HUES48 (cell line): ENCODE data around the gene EVA1C.
"Not testable (repeated sequence)": the region's sequence is repeated elsewhere in the genome, so short reads cannot be mapped to it uniquely, and the experiment has no call there.

Experiments used
- H3K27ac ChIP-seq: one replicate; pipeline ENCODE4 v1.7.0; 2013; ENCODE audit warnings: low read depth, low read length, inconsistent platforms
- H3K27me3 ChIP-seq: 2 replicates; pipeline ENCODE4 v1.6.1; 2013; ENCODE audit warnings: mild to moderate bottlenecking, low read length; ENCODE audit not compliant: control insufficient read depth, insufficient read depth
- H3K36me3 ChIP-seq: 2 replicates; pipeline ENCODE4 v1.6.1; 2013; ENCODE audit warnings: low read length; ENCODE audit not compliant: control insufficient read depth, insufficient read depth
- H3K4me1 ChIP-seq: 2 replicates; pipeline ENCODE4 v1.6.1; 2013; ENCODE audit warnings: mild to moderate bottlenecking, low read length; ENCODE audit not compliant: control insufficient read depth, insufficient read depth
- H3K4me3 ChIP-seq: 2 replicates; pipeline ENCODE4 v1.5.1; 2013; ENCODE audit warnings: mild to moderate bottlenecking, low read depth, low read length
- H3K9ac ChIP-seq: 2 replicates; pipeline ENCODE4 v1.6.1; 2013; ENCODE audit warnings: mild to moderate bottlenecking, low read depth, low read length, moderate library complexity
- H3K9me3 ChIP-seq: 2 replicates; pipeline ENCODE4 v1.6.1; 2013; ENCODE audit warnings: low read length; ENCODE audit not compliant: control insufficient read depth, insufficient read depth

Gene EVA1C

GRCh38 chr21:32534113-32534512, 121.6 kb downstream of the EVA1C start:
- H3K4me3 ChIP-seq: no peak overlapping the region
- no peaks in the 10 kb centered on the region; the same call in 1 of the 2 replicates for H3K9me3 ChIP-seq
- H3K9ac ChIP-seq: no peak overlapping the region
- H3K27me3 ChIP-seq: no peaks in the 10 kb centered on the region
- H3K36me3 ChIP-seq: no peaks in the 10 kb centered on the region
- no peak overlapping the region for H3K27ac ChIP-seq
- peaks cover 7% of the 10 kb centered on the region for H3K4me1 ChIP-seq

- Histone ChIP-seq H3K9me3 (no peaks in the 10 kb centered on the region), H3K9ac (no peak overlapping the region), H3K27ac (no peak overlapping the region), H3K27me3 (no peaks in the 10 kb centered on the region), H3K36me3 (no peaks in the 10 kb centered on the region), H3K4me3 (no peak overlapping the region), H3K4me1 (peaks cover 9% of the 10 kb centered on the region)
Observed at GRCh38 chr21:32535612-32536011, 123.1 kb downstream of the EVA1C start.

GRCh38 chr21:32537569-32537881, 125.0 kb downstream of the EVA1C start:
- no peaks in the 10 kb centered on the region for H3K27me3 ChIP-seq
- no peak overlapping the region for H3K4me3 ChIP-seq
- no peaks in the 10 kb centered on the region for H3K36me3 ChIP-seq
- no peak overlapping the region for H3K27ac ChIP-seq
- H3K9ac ChIP-seq: no peak overlapping the region
- no peaks in the 10 kb centered on the region for H3K9me3 ChIP-seq
- peaks cover 9% of the 10 kb centered on the region for H3K4me1 ChIP-seq

GRCh38 chr21:32538147-32538792, 125.8 kb downstream of the EVA1C start:
- H3K36me3 ChIP-seq: no peaks in the 10 kb centered on the region
- no peaks in the 10 kb centered on the region for H3K9me3 ChIP-seq
- H3K27me3 ChIP-seq: no peaks in the 10 kb centered on the region
- H3K4me1 ChIP-seq: peaks cover 9% of the 10 kb centered on the region
- H3K27ac ChIP-seq: peak overlapping the region; percentile 54
- no peak overlapping the region for H3K9ac ChIP-seq
- no peak overlapping the region for H3K4me3 ChIP-seq

GRCh38 chr21:32539378-32539777, 126.9 kb downstream of the EVA1C start:
- H3K4me3 ChIP-seq: no peak overlapping the region
- no peaks in the 10 kb centered on the region for H3K9me3 ChIP-seq
- H3K27ac ChIP-seq: no peak overlapping the region
- H3K9ac ChIP-seq: no peak overlapping the region
- no peaks in the 10 kb centered on the region for H3K36me3 ChIP-seq
- H3K27me3 ChIP-seq: no peaks in the 10 kb centered on the region
- peaks cover 9% of the 10 kb centered on the region for H3K4me1 ChIP-seq

GRCh38 chr21:32543056-32543455, 130.6 kb downstream of the EVA1C start:
- H3K27me3 ChIP-seq, H3K9ac ChIP-seq, H3K27ac ChIP-seq, H3K36me3 ChIP-seq, H3K4me3 ChIP-seq, H3K4me1 ChIP-seq, H3K9me3 ChIP-seq: not testable (repeated sequence)

GRCh38 chr21:32543975-32544374, 131.5 kb downstream of the EVA1C start:
- H3K9ac ChIP-seq: no peak overlapping the region
- no peak overlapping the region for H3K4me3 ChIP-seq
- no peaks in the 10 kb centered on the region for H3K27me3 ChIP-seq
- H3K4me1 ChIP-seq: peaks cover 3% of the 10 kb centered on the region
- no peaks in the 10 kb centered on the region for H3K9me3 ChIP-seq
- no peak overlapping the region for H3K27ac ChIP-seq
- no peaks in the 10 kb centered on the region for H3K36me3 ChIP-seq

GRCh38 chr21:32544697-32545096, 132.2 kb downstream of the EVA1C start:
- H3K36me3 ChIP-seq: no peaks in the 10 kb centered on the region
- H3K9ac ChIP-seq: no peak overlapping the region
- no peaks in the 10 kb centered on the region for H3K27me3 ChIP-seq
- no peak overlapping the region for H3K4me3 ChIP-seq
- H3K27ac ChIP-seq: no peak overlapping the region
- no peaks in the 10 kb centered on the region for H3K9me3 ChIP-seq
- no peaks in the 10 kb centered on the region for H3K4me1 ChIP-seq

- H3K4me1 ChIP-seq: no peaks in the 10 kb centered on the region
- H3K9ac ChIP-seq: no peak overlapping the region
- H3K27me3 ChIP-seq: no peaks in the 10 kb centered on the region
- H3K4me3 ChIP-seq: no peak overlapping the region
- H3K36me3 ChIP-seq: no peaks in the 10 kb centered on the region
- H3K9me3 ChIP-seq: no peaks in the 10 kb centered on the region
- no peak overlapping the region for H3K27ac ChIP-seq
Observed at GRCh38 chr21:32545948-32546441, 133.5 kb downstream of the EVA1C start.

- H3K9me3 ChIP-seq: no peaks in the 10 kb centered on the region
- no peak overlapping the region for H3K9ac ChIP-seq
- H3K27me3 ChIP-seq: no peaks in the 10 kb centered on the region
- no peak overlapping the region for H3K27ac ChIP-seq
- no peaks in the 10 kb centered on the region for H3K36me3 ChIP-seq
- H3K4me3 ChIP-seq: no peak overlapping the region
- no peaks in the 10 kb centered on the region for H3K4me1 ChIP-seq
Observed at GRCh38 chr21:32547018-32547417, 134.5 kb downstream of the EVA1C start.

GRCh38 chr21:32548978-32549377, 136.5 kb downstream of the EVA1C start:
- no peaks in the 10 kb centered on the region for H3K27me3 ChIP-seq
- no peak overlapping the region for H3K27ac ChIP-seq
- H3K36me3 ChIP-seq: no peaks in the 10 kb centered on the region
- no peak overlapping the region for H3K9ac ChIP-seq
- no peak overlapping the region for H3K4me3 ChIP-seq
- no peaks in the 10 kb centered on the region for H3K9me3 ChIP-seq
- no peaks in the 10 kb centered on the region for H3K4me1 ChIP-seq
